Measurements from ENCODE around the gene ABCB8. TPM values are rescaled to one million over a fixed set of nuclear protein-coding genes. Genes with fewer than 3 reads are reported as not detected.

ABCB8 gene
- total and polyA plus RNA-seq, 12 donors = 15.5 to 62.3 (median 51.2) TPM

- no peaks in the 10 kb centered on the region for H3K9me3 ChIP-seq (replicated peaks in 1 of 3)
- no peaks in the 10 kb centered on the region for H3K36me3 ChIP-seq (replicated peaks in 1 of 2)
- 0 to 1% (median 1%) methylated on average over 4 to 70 of the region's 70 CpGs; no CpG with 5 or more reads in 1 of the 4 donors for WGBS, 4 donors
- TF ChIP-seq CTCF (IDR thresholded peaks at IDR 0.05) = peak in 2 of 6 experiments; percentile 36 to 37
- TF ChIP-seq POLR2A (IDR thresholded peaks at IDR 0.05) = peak in 1 of 2 donors; percentile 10
- DNase-seq = peak; percentile 61 to 74 (median 68)
- intact Hi-C loops (cut with DNase I) = no loop called here
- H3K27me3 ChIP-seq = no peaks in the 10 kb centered on the region
- peak overlapping the region; percentile 29 to 85 (median 51) for H3K4me3 ChIP-seq
- H3K4me1 ChIP-seq (replicated peaks in 1 of 2) = peaks cover 31 to 63% of the 10 kb centered on the region in 2 donors
- peak overlapping the region; percentile 21 to 94 (median 76) for H3K27ac ChIP-seq
Observed at GRCh38 chr7:151087245-151088018, 59.2 kb downstream of the ABCB8 start.

GRCh38 chr7:151088019-151088855 is 60.0 kb downstream of the ABCB8 start:
- 29 to 53% (median 40%) methylated on average over 13 to 16 of the region's 16 CpGs for WGBS, 4 donors
- H3K36me3 ChIP-seq (replicated peaks in 1 of 2) = no peaks in the 10 kb centered on the region
- H3K27ac ChIP-seq = peak overlapping the region; percentile 35 to 94 (median 76)
- H3K4me1 ChIP-seq (replicated peaks in 1 of 2) = peaks cover 26 to 61% of the 10 kb centered on the region in 2 donors
- no peak for TF ChIP-seq POLR2A (IDR thresholded peaks at IDR 0.05)
- TF ChIP-seq CTCF (IDR thresholded peaks at IDR 0.05) = no peak
- intact Hi-C loops (cut with DNase I) = no loop called here
- no peaks in the 10 kb centered on the region for H3K27me3 ChIP-seq
- DNase-seq = no peak
- H3K9me3 ChIP-seq (replicated peaks in 1 of 3) = no peaks in the 10 kb centered on the region
- H3K4me3 ChIP-seq = peak overlapping the region in 2 of 4 donors; percentile 30 to 85

DNA sequence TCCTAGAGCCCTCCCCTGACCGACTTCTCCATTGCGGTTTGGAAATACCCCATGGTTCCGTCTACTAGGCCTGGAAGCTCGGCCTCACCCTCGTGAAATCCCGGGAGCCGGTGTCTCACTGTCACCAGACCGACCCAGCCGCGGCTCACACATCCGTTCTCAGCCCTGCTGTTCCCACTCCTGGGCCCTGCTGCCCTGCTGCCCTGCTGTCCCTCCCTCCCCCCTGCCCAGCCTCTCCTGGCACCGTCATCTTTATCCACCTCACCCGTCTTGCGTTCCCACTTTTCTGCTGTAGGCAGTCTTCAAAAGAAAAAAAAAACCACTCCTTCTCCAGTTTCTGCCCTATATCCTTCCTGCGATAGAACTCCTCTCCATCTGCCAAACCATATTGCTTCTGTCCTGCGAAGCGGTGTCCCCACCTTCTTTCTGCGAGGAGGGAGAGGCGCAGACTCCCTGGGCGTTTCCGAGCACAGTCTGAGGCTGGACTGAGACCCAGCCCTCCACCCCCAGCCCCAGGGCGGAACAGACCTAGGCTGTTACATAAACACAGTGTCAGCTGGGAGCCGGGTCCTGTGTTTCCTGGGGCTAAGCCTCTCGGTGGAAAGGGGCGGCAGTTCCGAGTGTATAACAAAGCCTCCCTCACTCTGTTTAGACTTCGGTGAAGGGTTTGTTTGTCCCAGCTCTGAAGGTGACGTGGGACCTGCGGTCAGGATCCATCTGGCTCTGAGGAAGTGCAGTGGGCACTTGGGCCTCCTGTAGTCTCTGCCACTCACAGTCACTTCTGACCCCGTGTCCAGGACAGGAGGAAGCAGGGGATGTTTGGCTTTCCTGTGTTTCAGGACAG is 60.8 kb downstream of the ABCB8 start:
- H3K36me3 ChIP-seq (replicated peaks in 1 of 2) = no peaks in the 10 kb centered on the region
- no peaks in the 10 kb centered on the region for H3K27me3 ChIP-seq
- TF ChIP-seq CTCF (IDR thresholded peaks at IDR 0.05) = no peak
- peak; percentile 30 to 35 for TF ChIP-seq POLR2A (IDR thresholded peaks at IDR 0.05)
- WGBS, 4 donors = 31 to 64% (median 55%) methylated on average over 27 to 30 of the region's 30 CpGs
- peak overlapping the region in 1 of 4 donors; percentile 85 for H3K4me3 ChIP-seq
- intact Hi-C loops (cut with DNase I) = no loop called here
- H3K4me1 ChIP-seq (replicated peaks in 1 of 2) = peaks cover 21 to 54% of the 10 kb centered on the region in 2 donors
- DNase-seq = peak; percentile 56 to 90 (median 69)
- H3K9me3 ChIP-seq (replicated peaks in 1 of 3) = no peaks in the 10 kb centered on the region
- peak overlapping the region; percentile 23 to 94 (median 76) for H3K27ac ChIP-seq
